Activated CD4-positive, alpha-beta T cell treated with anti-CD3 and anti-CD28 coated beads, Interleukin-2, amount 50 U/mL, for 4 hours (primary cell): ENCODE data around the gene SETBP1.

Experiments
- DNase-seq, 2 experiments: peaks; one replicate each; pipeline ENCODE4 v3.0.0-alpha.2; 2020

SETBP1 gene

GRCh38 chr18:44765456-44765855 lies 84.8 kb downstream of the SETBP1 start:
- DNase-seq = no peak

DNA sequence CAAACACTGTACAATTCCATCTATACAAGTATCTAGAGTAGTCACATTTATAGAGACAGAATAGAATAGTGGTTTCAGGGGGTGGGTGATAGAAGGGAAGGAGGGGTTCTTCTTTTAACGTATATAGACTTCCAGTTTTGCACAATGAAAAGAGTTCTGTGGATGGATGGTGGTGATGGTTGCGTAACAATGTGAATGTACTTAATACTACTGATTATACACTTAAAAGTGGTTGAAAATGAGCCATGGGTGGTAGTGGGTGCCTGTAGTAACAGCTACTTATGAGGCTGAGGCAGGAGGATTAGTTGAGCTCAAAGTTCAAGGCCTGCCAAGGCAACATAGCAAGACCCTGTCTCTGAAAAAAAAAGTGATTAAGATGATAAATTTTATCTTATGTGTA lies 85.8 kb downstream of the SETBP1 start:
- no peak for DNase-seq

- DNase-seq = no peak
Measured at GRCh38 chr18:44767807-44768206, 87.1 kb downstream of the SETBP1 start.

- no peak for DNase-seq
Measured at GRCh38 chr18:44770641-44771040, 90.0 kb downstream of the SETBP1 start.

GRCh38 chr18:44771572-44771955 lies 90.9 kb downstream of the SETBP1 start:
- no peak for DNase-seq

- no peak for DNase-seq
Measured at GRCh38 chr18:44771956-44772917, 91.5 kb downstream of the SETBP1 start.

DNA sequence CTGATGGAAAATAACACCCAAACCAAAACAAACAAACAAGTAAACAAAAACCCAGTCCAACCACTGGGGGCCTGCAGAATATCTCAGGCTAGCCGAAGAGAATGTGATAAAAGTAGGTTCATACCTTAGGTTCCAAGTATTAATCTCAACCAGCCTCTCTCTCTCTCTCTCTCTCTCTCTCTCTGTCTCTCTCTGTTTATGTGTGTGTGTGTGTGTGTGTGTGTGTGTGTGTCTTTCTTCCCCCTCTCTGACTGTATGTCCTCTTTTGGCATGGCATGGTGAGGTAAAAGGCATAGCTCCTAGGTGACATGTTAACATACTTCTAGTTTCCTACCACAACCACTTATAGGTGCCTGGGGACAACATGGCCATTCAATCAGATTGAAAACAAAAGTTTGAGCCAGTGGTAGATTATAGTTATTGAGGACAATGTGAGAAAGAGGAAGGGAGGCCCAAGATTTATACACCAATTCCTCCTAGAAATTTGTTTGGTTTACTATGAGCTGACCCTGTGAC lies 93.0 kb downstream of the SETBP1 start:
- no peak for DNase-seq

GRCh38 chr18:44774191-44774590 lies 93.5 kb downstream of the SETBP1 start:
- no peak for DNase-seq

DNA sequence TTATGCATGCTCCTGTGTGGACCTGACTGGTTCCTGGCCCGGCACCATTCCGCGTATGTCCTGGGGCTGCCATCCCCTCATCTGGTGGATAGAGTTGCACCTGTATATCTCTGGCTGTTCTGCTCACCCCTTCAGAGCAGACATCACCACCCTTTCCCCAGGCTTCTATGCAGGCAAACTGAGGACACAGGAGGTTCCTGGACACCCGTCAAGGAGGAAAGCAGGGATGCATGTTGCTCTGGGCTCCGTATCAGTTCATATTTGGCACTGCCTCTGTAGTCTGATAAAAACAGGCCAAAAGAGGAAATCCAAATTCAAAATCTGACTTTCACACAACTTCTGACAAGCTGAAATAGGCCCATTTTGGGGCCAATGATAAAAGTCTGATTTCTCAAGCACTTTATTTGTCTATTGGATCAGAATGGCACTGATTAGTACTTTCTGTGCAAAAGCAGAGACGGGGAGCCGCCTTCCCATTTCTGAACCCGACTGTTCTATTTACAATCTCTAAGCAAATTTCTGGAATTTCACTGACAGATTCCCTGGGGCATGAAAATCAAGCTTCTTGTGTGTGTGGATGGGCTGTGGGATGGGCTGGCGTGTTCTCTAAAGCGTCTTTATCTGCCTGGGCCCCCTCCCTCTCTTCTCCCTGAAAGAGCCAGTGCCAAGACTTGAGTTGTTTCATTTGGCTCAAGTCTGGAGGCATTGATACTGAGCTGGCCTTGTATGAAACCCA lies 96.9 kb downstream of the SETBP1 start:
- DNase-seq = no peak

DNA sequence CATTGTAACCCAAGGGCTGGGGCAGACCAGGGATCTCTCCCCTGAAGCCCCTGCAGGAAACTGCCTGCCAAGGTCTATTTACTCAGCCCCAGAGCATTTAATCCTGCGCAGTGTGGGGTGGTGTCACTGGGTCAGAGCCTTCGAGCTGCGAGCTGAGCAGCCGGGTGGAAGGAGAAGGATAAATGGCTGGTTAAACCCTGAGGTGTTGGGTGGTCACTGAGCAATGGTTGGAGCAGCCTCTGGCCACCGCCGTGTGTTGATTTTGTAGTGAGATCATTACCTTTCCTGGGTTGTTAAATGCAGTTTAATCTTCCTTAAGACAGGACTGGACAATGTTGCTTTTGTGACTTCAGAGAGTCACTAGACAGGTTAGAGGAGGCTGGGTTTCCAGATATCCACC lies 98.1 kb downstream of the SETBP1 start:
- DNase-seq = no peak

GRCh38 chr18:44779753-44780292 lies 99.1 kb downstream of the SETBP1 start:
- no peak for DNase-seq

DNA sequence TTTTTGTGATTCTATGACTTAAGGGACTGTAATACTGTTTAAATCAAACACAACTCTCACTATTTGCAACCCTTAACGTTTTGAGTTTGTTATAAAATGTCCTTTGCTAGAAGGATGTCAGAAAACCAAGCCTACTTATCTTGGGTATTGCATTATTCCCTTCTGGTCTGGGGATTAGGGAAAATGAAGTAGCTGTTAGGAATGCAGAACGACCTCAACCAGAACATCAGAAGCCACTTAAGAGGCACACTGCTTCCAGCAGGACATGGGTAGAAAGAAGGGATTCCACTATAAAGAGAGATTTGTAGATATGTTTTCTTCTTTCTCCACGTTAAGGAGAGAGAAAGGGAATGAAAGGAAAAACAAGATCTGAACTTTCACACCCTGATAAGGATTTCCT lies 101.2 kb downstream of the SETBP1 start:
- no peak for DNase-seq

DNA sequence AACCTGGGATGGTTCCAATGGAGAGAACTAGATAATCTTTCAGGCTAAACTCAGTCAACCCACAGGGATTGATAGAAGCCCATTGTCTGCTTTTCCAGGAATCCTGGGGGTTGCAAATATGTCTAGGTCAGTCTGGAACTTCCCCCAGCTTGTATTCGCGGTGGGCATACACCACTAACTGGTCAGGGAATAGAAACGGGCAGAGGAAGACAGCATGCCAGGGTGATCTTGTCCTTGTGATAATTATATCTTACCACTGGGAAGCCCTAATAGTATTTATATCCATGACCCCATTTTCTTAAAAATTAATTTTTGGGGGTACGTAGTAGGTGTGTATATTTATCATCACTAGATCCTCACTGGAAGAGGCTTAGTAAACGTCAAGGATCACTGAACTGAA lies 101.9 kb downstream of the SETBP1 start:
- no peak for DNase-seq

DNA sequence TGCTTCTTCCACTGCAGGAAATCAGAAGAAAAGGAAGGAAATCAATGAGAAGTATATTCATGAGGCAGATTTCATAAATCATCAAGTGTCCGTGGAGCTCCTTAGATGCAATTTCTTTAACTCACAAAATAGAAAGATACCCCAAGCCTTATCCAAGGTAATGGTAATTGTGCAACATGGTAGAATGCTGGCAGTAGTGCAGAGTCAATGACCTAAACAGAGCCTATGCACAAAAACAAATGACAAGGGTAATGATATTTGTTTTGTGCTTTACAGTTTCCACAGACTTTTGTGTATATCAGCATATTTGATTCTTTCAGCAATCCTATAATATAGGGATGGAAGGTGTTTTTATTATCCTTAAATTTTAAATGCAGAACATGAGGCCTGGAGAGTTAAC lies 102.7 kb downstream of the SETBP1 start:
- no peak for DNase-seq

- no peak for DNase-seq
Measured at GRCh38 chr18:44786257-44786656, 105.6 kb downstream of the SETBP1 start.

GRCh38 chr18:44786688-44787087 lies 106.0 kb downstream of the SETBP1 start:
- DNase-seq = no peak

GRCh38 chr18:44788334-44788733 lies 107.6 kb downstream of the SETBP1 start:
- DNase-seq = no peak

- DNase-seq = no peak
Measured at GRCh38 chr18:44789710-44790109, 109.0 kb downstream of the SETBP1 start.

- DNase-seq = no peak
Measured at GRCh38 chr18:44790860-44791259, 110.2 kb downstream of the SETBP1 start.

DNA sequence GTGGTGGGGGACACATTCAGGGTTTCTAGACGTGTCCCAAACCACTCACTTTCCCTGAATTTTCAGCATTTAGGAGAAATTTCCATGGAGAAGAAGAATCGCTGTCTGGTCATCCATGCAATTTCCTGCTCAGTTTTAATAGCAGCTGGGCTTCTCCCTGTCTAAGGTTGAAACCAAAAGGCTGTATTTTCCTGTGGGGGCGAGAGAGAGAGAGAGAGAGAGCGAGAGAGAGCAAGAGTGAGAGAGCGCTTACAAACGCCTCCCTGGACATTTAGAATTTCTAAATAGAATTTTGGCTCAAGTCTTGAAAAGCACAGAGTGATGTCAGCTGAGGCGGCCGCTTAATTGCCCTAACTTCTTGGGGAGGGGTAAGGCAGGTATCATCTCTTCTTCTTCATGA lies 110.8 kb downstream of the SETBP1 start:
- no peak for DNase-seq

- no peak for DNase-seq
Measured at GRCh38 chr18:44792456-44793061, 111.9 kb downstream of the SETBP1 start.

DNA sequence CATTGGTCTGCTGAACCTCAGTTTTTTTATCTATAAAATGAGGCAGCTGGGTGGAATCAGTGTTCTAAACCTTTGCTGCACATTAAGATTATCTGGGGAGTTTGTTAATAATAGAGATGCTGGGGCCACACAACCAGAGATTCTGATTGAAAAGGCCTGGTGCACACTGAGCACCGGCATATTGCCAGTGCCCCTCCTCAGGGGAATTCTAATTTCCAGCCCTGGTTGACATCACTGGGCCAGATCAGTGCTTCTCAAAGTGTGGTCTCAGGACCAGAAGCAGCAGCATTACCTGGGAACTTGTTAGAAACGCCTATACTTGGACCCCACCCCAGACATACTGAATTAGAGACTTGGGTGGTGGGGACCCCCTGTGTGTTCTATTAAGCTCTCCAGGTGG lies 112.5 kb downstream of the SETBP1 start:
- DNase-seq = no peak

DNA sequence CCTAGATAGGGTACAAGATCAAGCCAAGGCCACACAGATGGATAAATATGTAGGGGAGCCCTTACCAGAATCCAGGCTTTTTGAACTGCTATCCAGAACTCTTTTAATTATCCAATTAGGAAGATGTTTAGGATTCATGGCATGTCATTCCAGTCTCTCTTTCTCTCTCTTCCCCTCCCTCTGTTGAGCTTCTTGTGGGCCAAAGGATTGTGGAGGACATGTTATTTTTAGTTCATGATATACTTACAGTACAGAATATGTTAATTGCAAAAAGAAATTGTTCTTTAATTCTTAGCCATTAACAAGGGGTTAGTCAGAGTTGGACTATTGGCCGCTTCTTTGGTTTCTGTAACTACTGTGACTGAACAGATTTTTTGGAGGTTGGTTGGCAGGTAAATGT lies 113.0 kb downstream of the SETBP1 start:
- no peak for DNase-seq
